ENCODE results near the gene DDB1. TPM values are rescaled to one million over a fixed set of nuclear protein-coding genes. Genes with fewer than 3 reads are reported as not detected.
"Not testable (repeated sequence)": the region's sequence is repeated elsewhere in the genome, so short reads cannot be mapped to it uniquely, and the experiment has no call there.

The DDB1 gene
- total and polyA plus RNA-seq, 5 donors = 103 to 132 (median 129) TPM

- intact Hi-C loops (cut with DNase I) = loop anchor here in 2 of 4 donors (10.0 kb wide), 1 partner anchor 126 kb away; no protein-coding TSS in a partner anchor
- peak in 1 of 2 donors; percentile 15 for ATAC-seq
Measured at GRCh38 chr11:61258546-61258945, 74.4 kb downstream of the DDB1 start.

GRCh38 chr11:61256710-61257482 is 76.0 kb downstream of the DDB1 start:
- no peaks in the 10 kb centered on the region for H3K4me1 ChIP-seq (ENCODE audit: control insufficient read depth, insufficient read depth, low read length)
- H3K9me3 ChIP-seq (ENCODE audit: control insufficient read depth, low read length) = no peaks in the 10 kb centered on the region
- intact Hi-C loops (cut with DNase I) = loop anchor here in 2 of 4 donors (10.0 kb wide), 1 partner anchor 128 kb away; no protein-coding TSS in a partner anchor
- H3K27ac ChIP-seq (ENCODE audit: low read length) = no peak overlapping the region
- no peaks in the 10 kb centered on the region for H3K27me3 ChIP-seq (ENCODE audit: control insufficient read depth, insufficient read depth)
- H3K4me3 ChIP-seq (ENCODE audit: low read length) = no peak overlapping the region
- 87% methylated on average over 18 of the region's 18 CpGs for WGBS
- DNase-seq = no peak
- no peak for ATAC-seq

More at GRCh38 chr11:61258546-61258945, 74.4 kb downstream of the DDB1 start:
- no peak overlapping the region for H3K4me3 ChIP-seq (ENCODE audit: low read length)
- WGBS = 85% methylated on average over 9 of the region's 9 CpGs
- H3K4me1 ChIP-seq (ENCODE audit: control insufficient read depth, insufficient read depth, low read length) = no peaks in the 10 kb centered on the region
- H3K27ac ChIP-seq (ENCODE audit: low read length) = no peak overlapping the region
- no peaks in the 10 kb centered on the region for H3K27me3 ChIP-seq (ENCODE audit: control insufficient read depth, insufficient read depth)
- no peaks in the 10 kb centered on the region for H3K9me3 ChIP-seq (ENCODE audit: control insufficient read depth, low read length)
- DNase-seq = no peak

DNA sequence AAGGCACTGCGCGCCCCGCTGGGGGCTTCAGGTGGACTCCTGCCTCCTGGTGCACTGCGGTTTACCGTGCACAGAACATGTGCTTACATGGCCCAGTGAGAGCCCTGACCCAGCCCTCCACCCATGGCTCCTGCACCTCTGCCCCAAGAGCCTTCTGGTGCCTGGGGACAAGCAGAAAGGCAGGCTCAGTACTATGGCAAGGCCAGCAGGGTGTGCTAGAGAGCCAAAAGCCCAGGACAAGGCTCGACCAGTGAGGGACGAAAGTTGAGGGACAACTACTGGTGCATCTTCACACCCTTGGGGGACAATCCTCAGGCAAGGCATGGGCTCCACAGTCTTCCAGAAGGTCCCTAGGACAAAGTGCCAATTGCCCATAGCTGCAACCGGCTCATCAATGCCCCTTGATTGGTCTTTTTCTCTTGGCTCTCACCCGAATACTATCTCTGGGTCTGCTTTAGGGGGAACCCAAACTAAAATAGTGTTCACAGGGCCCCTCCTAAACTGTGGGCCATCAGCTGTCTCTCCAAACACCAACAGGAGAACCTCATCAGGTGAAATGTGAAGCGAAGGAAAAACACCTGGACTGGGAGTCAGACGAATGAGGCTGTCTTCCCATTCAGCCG is 78.4 kb downstream of the DDB1 start:
- Histone ChIP-seq H3K4me1 (ENCODE audit: control insufficient read depth, insufficient read depth, low read length) (no peaks in the 10 kb centered on the region), H3K27me3 (ENCODE audit: control insufficient read depth, insufficient read depth) (no peaks in the 10 kb centered on the region), H3K27ac (ENCODE audit: low read length) (no peak overlapping the region), H3K9me3 (ENCODE audit: control insufficient read depth, low read length) (no peaks in the 10 kb centered on the region), H3K4me3 (ENCODE audit: low read length) (no peak overlapping the region)
- DNase-seq = peak; percentile 41 to 76 (median 74)
- WGBS = 54% methylated on average over 12 of the region's 12 CpGs
- intact Hi-C loops (cut with DNase I) = loop anchor here in 2 of 4 donors (10.0 kb wide), 1 partner anchor 130 kb away; no protein-coding TSS in a partner anchor
- peak; percentile 57 to 73 for ATAC-seq

GRCh38 chr11:61252332-61252731 is 80.6 kb downstream of the DDB1 start:
- intact Hi-C loops (cut with DNase I) = loop anchor here in 2 of 4 donors (10.0 kb wide), 1 partner anchor 132 kb away; no protein-coding TSS in a partner anchor
- not testable (repeated sequence) for DNase-seq; H3K4me1 ChIP-seq (ENCODE audit: control insufficient read depth, insufficient read depth, low read length); ATAC-seq; H3K27ac ChIP-seq (ENCODE audit: low read length); H3K9me3 ChIP-seq (ENCODE audit: control insufficient read depth, low read length); H3K4me3 ChIP-seq (ENCODE audit: low read length); H3K27me3 ChIP-seq (ENCODE audit: control insufficient read depth, insufficient read depth)
- 76% methylated on average over 1 of the region's 1 CpG for WGBS

DNA sequence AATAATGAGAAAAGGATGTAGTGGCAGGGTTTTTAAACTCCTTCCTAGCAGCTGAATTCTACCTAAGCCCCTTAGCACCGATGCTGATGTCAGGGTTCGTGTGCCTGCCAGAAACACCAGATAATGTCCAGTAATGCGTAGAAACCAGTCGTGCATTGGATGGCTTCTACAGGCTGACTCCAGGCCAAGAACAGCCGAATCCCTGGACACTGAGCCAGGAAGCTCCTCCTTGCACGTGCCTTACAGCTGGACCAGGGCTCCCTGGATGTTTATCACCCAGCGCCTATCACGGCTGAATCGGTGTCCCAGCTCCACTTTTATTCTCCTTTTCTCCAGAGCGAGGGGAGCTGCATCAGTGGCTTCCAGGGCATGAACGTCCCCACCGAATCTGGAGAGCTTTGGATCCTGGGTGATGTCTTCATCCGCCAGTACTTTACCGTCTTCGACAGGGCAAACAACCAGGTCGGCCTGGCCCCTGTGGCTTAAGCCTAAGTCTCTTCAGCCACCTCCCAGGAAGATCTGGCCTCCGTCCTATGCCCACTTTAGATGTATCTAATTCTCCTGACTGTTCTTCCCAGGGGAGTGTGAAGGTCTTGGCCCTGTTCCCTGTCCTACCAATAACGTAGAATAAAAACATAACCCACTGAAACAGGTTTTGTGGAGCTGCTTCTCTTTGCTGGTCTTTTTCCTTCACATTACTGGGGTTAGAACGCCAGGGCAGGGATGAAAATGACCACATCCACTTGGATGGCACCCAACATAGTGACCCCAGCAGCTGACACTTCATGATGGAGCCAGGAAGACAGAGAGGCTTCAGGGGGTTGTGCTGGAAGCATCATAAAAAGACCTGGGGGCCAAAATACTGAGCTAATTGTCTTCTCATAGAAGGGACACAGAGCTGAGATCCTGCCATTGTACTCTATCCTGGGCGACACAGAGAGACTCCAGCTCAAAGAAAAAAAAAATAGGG is 81.8 kb downstream of the DDB1 start:
- intact Hi-C loops (cut with DNase I) = loop anchor here in 2 of 4 donors (10.0 kb wide), 1 partner anchor 134 kb away; no protein-coding TSS in a partner anchor
- H3K27me3 ChIP-seq (ENCODE audit: control insufficient read depth, insufficient read depth); H3K27ac ChIP-seq (ENCODE audit: low read length); H3K4me3 ChIP-seq (ENCODE audit: low read length); H3K4me1 ChIP-seq (ENCODE audit: control insufficient read depth, insufficient read depth, low read length); H3K9me3 ChIP-seq (ENCODE audit: control insufficient read depth, low read length): not testable (repeated sequence)
- WGBS = 44% methylated on average over 20 of the region's 20 CpGs
- peak in 1 of 3 donors; percentile 80 for DNase-seq
- ATAC-seq = peak in 1 of 2 donors; percentile 65

Other genes starting within 250 kb of the DDB1 start
- gene CD5, start 230.6 kb downstream of the DDB1 start, total RNA-seq = under 1 TPM; 0.25 to 0.72 (median 0.40) TPM
- gene CD5, start 230.6 kb downstream of the DDB1 start, polyA plus RNA-seq = 0.05 TPM
- 10 to 100 TPM; 17.6 to 25.4 (median 19.6) TPM for gene VPS37C, start 171.7 kb downstream of the DDB1 start, total RNA-seq
- 14.6 TPM for gene VPS37C, start 171.7 kb downstream of the DDB1 start, polyA plus RNA-seq
- 1 to 10 TPM in 3 of 4 donors, under 1 TPM in 1; 0.59 to 2.5 (median 1.6) TPM for gene PGA3, start 129.6 kb downstream of the DDB1 start, total RNA-seq
- gene PGA3, start 129.6 kb downstream of the DDB1 start, polyA plus RNA-seq = 1.7 TPM
- gene PGA4, start 110.8 kb downstream of the DDB1 start, total RNA-seq = 1 to 10 TPM in 2 of 4 donors, under 1 TPM in 2; 0.71 to 7.4 (median 2.8) TPM
- gene PGA4, start 110.8 kb downstream of the DDB1 start, polyA plus RNA-seq = 4.1 TPM
- gene PGA5, start 91.9 kb downstream of the DDB1 start, total RNA-seq = 1 to 10 TPM in 2 of 4 donors, under 1 TPM in 2; 0.54 to 3.4 (median 0.81) TPM
- 3.6 TPM for gene PGA5, start 91.9 kb downstream of the DDB1 start, polyA plus RNA-seq
- gene VWCE, start 37.8 kb downstream of the DDB1 start, total RNA-seq = 1 to 10 TPM in 3 of 4 donors, under 1 TPM in 1; 0.97 to 2.2 (median 1.3) TPM
- gene VWCE, start 37.8 kb downstream of the DDB1 start, polyA plus RNA-seq = 0.70 TPM
- gene TKFC, start 123 bp upstream of the DDB1 start, total RNA-seq = 10 to 100 TPM; 12.7 to 19.0 (median 16.7) TPM
- 15.7 TPM for gene TKFC, start 123 bp upstream of the DDB1 start, polyA plus RNA-seq
- gene CYB561A3, start 28.8 kb upstream of the DDB1 start, total RNA-seq = 10 to 100 TPM; 15.0 to 18.5 (median 17.9) TPM
- gene CYB561A3, start 28.8 kb upstream of the DDB1 start, polyA plus RNA-seq = 11.6 TPM
- gene TMEM138, start 29.3 kb upstream of the DDB1 start, total RNA-seq = 10 to 100 TPM; 24.0 to 27.4 (median 26.9) TPM
- 23.9 TPM for gene TMEM138, start 29.3 kb upstream of the DDB1 start, polyA plus RNA-seq
- 1 to 10 TPM; 4.6 to 7.5 (median 5.4) TPM for gene TMEM216, start 59.5 kb upstream of the DDB1 start, total RNA-seq
- gene TMEM216, start 59.5 kb upstream of the DDB1 start, polyA plus RNA-seq = 6.8 TPM
- 10 to 100 TPM; 40.8 to 49.2 (median 43.5) TPM for gene CPSF7, start 96.9 kb upstream of the DDB1 start, total RNA-seq
- 26.0 TPM for gene CPSF7, start 96.9 kb upstream of the DDB1 start, polyA plus RNA-seq
- gene SDHAF2, start 97.0 kb upstream of the DDB1 start, total RNA-seq = 10 to 100 TPM; 32.9 to 41.2 (median 33.3) TPM
- gene SDHAF2, start 97.0 kb upstream of the DDB1 start, polyA plus RNA-seq = 57.8 TPM
- under 1 TPM; 0.09 to 0.86 (median 0.68) TPM for gene LRRC10B, start 175.6 kb upstream of the DDB1 start, total RNA-seq
- gene LRRC10B, start 175.6 kb upstream of the DDB1 start, polyA plus RNA-seq = 0.57 TPM
- 10 to 100 TPM; 17.4 to 48.3 (median 43.5) TPM for gene SYT7, start 248.0 kb upstream of the DDB1 start, total RNA-seq
- gene SYT7, start 248.0 kb upstream of the DDB1 start, polyA plus RNA-seq = 36.2 TPM